IPS-NIHi7 (cell line): ENCODE results near the gene TLCD4.
A peak's percentile ranks its signal among the peaks of the same experiment; 100 is the strongest.
"Not testable (repeated sequence)": the region's sequence is repeated elsewhere in the genome, so short reads cannot be mapped to it uniquely, and the experiment has no call there.

Experiments used
- DNase-seq: peaks from one replicate; pipeline ENCODE4 v3.0.0; 2012; ENCODE audit warnings: mixed read lengths; ENCODE audit errors: extremely low spot score

The TLCD4 gene, protein sequence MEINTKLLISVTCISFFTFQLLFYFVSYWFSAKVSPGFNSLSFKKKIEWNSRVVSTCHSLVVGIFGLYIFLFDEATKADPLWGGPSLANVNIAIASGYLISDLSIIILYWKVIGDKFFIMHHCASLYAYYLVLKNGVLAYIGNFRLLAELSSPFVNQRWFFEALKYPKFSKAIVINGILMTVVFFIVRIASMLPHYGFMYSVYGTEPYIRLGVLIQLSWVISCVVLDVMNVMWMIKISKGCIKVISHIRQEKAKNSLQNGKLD

DNA sequence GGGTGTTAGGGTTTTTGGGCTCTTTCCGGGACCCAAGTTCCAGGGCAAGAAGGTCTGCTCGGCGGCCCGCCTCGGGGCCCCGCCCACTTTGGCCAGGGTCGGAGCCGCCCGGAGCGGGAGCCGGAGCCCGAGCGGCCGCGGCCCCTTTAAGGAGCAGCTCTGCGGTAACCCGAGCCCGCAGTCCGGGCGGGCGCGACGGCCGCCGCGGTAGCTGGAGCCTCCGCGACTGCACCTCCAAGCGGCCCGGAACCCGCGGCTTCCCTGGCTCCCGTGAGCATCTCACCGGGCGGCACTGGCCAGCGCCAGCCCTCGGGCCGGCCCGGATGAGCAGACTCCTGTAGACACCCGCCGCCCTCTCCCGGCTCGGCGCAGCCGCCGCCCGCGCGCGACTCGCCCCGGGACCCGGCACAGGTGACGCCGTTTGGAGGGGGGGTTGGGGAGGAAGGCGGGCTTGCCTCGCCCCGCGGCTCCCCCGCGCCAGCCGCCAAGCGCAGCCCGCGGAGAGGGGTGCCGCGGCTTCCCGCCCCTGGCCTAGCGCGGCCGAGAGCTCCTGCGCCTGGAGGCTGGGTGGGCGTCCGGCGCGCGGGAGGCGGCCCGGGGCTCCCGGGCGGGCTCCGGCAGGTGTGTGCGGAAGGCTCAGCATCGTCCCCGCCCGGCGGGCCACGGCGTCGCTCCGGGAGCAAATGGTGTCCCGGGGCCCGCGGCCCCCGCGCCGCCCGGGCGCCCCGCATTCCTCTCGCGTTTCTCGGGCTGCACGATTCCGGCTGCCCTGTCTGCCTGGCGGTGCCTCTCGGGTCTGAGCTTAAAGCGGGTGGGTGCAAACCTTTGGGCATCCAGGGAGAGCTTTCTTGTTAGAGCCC lies at the start of gene TLCD4:
TLCD4 (plus strand) TSS at position 149 of the 860 bp plus-strand sequence. CDS start 26,547 bp downstream, outside the sequence.
- peak; percentile 86 for DNase-seq

DNA sequence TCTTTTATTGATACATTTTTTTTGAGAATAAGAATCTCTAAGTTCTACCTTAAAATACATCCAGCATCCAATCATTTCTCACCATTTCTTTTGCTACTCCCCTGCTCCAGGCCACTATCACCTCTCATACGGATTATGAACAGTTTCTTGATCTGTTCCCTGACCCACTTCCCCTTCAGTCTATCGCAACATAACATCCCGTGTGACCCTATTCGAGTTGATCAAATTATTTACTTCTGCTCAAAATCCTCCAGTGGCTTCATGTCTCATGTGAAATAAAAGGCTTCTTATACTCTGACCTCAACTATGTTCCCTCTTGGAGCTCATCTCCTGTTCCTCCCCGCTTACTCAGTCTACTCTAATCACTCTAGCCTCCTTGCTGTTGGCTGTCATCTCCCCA lies 49.6 kb upstream of the TLCD4 start:
- no peak for DNase-seq

DNA sequence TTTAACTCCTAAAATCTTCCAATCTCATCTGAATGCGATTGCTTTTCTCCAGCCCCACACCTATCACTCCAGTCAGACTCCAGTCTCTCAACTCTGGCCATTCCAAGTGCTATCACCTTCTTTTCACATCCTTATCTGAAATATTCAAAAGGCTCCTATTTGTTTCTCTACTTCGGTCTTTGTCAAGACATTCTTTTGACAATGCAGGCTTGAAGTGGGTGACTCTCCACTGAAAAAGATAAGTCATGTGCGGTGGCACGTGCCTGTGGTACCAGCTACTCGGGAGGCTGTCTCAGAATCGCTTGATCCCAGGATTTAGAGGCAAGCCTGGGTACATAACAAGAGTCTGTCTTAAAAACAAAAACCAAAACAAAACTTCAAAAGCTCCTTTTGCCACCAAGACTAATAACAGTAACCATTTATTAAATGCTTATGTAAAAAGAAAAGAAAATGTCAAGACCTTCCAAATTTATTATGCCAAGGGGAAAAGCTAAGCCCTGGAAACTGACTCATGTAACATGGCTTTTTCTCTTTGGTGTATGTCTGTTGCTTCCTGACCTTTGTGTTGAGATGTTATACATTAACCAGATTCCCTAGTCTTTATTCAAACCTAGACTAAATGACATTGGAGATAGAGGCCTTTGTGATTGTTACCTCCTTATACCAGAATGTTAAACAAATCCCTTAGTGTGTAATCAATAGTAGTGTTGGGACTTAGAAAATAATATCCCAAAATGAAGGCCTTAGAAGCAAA lies 48.0 kb upstream of the TLCD4 start:
- no peak for DNase-seq

DNA sequence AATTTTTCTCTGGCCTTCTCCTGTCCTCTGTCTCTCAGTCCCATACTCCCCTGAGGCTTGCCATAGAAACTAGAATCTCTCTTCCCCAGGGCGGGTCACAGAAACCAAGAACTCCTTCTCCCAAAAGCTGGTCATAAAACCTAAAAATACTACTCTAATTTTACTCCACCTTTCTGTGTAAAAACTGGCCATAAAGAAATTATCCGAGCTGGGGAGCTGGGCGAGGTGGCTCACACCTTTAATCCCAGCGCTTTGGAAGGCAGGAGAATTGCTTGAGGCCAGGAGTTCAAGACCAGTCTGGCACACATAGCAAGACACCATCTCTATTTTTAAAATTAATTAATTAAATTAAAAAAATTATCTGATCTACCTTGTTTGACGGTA lies 47.5 kb upstream of the TLCD4 start:
- DNase-seq, result no peak

DNA sequence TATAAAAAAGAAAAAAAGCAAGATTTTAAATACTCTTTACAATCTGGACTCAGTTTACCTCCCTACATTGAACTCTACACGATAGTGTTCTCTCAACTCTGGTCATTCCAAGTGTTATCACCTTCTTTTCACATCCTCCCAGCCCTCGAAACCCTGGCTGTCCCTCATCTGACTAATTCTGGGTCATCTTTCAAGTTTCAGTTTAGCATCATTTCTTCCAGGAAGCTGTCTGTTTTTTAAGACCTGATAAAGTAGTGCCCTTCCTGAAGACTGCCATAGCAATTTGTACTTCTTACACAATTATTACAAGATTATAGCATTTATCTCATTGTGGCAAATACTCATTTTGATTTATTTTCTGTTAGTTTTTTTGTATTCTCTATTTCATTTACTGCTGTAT lies 45.6 kb upstream of the TLCD4 start:
- DNase-seq, result no peak

DNA sequence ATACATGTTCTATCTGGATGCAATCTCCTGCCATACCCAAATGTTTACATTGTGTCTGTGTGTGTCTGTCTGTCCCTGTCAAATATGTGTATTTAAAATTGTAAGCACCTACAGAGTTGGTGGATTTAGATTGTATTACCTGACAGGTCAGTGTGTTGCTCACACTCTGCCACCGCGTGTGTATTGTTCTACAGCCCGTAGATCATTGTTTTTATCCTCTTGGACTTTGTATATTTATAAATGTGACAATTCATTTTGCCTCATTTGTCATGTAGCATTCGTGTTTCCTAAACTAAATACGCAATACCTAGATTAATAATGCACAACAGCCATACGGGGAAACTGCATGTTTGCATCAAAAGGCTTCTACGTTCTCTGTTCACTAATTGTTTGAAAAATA lies 45.0 kb upstream of the TLCD4 start:
- DNase-seq, result no peak

DNA sequence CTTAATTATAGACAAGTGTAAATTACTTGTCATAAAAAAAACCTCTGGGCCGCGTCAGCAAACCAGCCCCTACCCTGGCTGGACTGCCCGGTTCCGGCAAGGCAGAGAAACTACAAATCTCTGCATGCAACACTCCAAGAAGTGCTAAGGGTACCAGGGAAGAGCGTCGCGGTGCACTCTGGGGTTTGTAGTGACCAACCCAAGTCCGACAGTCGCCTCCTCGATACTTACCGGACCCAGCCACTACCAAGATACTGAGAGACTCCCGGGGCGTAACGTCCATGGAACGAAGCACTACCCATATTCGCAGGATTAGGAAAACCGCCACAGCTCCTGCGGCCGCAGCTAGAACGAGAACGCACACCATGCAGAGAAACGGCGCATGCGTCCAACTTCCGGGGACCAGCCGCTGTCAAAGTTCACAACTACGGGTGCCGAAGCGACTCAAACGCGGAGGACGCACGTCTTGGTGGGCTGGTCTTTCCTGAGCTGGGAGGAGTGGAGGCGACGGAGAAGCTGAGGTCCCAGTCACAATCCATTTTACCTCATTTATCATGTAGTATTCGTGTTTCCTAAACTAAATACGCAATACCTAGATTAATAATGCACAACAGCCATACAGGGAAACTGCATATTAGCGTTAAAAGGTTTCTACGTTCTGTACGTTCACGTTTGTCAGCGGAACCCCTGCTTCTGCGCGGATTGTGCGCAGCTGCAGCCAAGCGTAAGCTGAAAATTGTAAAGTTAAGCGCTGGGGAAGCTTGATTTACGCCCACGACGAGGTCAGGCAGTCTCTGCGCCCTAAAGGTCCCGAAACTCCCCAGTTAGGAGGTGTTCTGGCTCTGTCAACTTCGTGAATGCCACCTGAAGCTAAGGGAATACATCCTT lies 44.4 kb upstream of the TLCD4 start, which contains the start of gene ALG14:
ALG14 (minus strand) TSS at position 420 of the 888 bp plus-strand sequence; CDS start at position 367, 53 bp downstream.
- DNase-seq, result peak; percentile 94

DNA sequence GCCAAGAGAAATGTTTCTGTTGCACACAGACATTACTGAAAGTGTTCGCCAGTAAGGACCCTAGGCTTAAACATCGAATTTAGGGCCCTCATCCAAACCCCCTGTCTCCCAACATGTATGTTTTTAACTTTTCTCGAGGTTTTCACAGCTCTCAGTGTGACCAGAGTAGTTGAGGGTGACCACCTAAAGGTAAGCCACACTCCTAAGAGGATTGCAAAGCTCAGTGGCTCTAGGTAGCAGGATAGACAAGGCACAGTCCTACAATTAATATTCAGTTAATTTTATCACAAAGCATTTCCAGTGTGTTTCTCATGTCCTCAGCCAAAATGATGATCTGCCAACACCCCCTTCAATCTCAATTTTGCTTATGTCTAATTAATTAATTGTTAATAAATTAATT lies 43.7 kb upstream of the TLCD4 start:
- DNase-seq, result no peak

DNA sequence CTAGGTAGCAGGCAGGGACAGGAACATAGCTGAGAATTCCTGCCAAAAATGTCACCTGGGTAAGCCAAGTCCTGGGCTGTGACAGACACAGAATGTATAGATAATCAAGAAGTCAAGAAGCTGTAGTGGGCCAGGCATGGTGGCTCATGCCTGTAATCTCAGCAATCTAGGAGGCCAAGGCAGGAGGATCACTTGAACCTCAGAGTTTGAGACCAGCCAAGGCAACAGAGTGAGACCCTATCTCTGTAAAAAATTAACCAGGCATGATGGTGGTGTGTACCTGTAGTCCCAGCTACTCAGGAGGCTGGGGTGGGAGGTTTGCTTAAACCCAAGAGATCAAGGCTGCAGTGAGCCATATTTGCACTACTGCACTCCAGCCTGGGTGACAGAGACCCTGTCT lies 41.1 kb upstream of the TLCD4 start:
- DNase-seq, result no peak

DNA sequence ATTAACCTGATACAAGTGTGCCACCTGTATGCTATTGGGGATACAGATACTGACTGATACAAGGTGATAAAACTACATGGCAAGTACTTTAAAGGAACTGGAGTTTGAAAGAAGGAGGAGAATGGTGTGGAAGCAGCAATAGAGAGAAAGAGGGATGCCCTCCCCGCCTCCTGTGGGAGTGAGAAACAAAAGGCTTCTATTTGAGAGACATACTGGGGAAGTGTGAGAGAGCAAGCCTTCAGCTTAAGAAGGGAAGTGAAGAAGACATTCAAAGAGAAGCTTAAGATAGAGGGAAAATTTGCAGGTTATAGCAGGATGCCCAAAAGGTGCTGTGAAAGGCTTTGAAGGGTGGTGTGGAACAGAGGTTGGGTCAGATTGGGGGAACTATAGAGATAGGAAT lies 36.7 kb upstream of the TLCD4 start:
- no peak for DNase-seq

DNA sequence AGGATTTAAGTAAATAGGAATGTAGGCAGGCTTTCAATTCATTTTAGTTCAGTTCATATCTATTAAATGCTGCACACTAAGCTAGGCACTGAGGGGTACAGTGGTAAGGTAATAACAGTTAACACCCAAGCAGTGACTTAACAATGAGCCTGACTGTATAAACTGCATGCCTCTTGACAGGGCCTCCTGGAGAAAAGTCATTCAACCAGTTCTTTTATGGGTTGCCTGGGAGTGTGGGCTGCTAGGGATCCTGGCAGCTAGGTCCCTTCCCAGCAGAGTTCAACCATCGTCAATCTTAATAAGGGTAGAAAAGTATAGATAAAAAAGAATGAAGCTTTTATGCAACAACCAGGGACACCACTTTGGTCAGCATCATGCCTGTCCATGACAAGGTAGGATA lies 36.3 kb upstream of the TLCD4 start:
- DNase-seq, result no peak

DNA sequence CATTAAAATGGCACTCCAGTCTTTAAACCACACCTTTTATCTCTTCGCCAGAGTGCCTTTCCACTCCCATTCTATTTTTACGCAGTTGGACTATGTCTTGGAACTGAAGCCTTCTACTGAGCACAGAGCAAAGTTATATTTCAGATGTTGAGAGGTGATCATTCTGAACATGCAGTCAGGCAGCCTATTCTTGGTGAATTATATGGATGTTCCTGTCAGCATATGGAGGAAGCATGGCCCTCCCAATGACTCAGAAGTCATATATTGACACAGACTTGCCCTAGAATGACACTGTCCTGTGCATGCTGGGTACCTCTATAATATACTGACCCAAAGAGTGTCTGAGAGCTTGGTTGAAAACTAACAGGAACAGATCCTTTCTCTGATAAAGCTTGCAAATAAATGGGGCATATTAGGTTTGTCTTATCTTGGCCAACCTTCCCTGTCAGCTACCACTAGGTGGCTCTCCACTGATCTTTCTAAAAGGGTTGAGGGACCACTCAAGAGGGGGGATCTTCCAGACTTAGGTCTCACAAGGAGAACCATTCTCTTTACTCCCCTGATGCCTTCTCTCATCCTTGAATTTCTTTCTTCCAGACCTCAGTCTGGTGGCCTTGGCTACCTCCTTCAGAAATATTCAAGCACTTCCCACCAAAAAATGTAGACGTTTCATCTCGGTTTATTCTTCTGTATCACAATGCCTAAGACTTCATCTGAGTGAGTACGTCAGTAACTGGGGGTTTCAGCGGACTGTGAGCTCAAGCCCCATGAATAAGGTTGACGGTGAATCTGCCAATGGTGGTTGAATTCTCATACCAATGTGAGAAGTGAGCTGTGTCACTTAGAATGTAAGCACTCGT lies 32.6 kb upstream of the TLCD4 start:
- peak; percentile 77 for DNase-seq

DNA sequence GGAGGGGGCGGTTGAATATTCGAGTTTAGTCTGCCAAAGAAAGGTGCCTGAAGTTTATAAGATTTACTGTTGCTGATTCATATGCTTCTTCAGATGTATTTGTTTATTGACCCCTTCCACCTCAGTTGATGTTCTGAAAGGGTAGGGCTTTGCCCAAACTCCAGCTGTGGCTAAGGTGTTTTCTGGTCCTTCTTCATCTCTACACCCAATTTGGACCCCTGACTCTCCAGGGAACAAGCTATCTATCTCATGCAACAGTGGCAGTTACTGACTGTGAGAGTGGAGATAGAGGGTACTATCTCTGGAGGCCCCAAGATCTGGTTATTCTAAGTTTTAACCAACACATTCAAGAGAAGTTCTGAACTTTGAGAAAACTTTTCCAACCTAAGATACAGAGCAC lies 31.8 kb upstream of the TLCD4 start:
- no peak for DNase-seq

DNA sequence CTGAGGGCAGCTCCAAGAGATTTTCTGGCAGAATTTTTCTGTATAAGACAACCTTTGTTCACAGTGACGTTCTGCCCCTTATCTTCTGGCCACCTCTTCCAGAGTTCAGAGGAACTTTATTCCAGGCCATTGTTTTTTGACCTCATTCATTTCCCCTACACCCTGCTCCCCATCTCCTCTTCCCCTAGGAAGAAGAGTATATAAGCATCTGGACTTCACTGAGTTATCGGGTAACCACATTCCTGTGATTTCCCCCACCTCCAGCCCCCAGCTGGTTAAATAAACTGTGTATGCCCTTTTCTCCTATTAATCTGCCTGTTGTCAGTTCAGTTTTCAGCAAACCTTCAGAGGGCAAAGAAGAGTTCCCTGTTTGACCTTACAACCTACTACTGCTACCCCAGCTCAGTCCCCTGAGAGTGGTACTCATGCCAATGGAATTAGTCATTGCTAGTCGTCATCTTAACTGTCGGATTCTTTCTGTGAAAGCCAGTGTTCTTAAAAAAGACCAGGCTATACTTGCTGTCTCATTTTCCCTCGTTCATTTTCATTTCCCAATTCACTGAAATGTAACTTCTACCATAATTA lies 30.1 kb upstream of the TLCD4 start:
- peak; percentile 60 for DNase-seq

DNA sequence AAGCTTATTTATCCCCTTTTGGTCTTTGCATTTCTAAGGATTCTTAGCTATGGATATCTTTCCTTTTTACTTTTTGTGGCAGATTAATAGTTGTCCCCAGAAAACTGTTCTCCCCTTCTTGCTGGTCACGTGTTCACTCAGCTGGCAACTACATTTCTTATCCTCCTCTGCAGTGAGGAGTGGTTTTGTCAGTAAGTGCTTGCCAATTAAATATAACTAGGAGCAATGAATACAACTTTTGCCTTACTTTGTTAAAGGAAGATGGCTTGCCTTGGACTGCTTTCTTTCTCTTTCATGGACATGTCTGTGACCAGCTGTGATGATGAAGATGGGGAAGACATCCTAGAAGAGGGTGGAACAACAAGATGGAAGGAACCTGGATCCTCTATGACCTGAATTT lies 28.9 kb upstream of the TLCD4 start:
- no peak for DNase-seq

DNA sequence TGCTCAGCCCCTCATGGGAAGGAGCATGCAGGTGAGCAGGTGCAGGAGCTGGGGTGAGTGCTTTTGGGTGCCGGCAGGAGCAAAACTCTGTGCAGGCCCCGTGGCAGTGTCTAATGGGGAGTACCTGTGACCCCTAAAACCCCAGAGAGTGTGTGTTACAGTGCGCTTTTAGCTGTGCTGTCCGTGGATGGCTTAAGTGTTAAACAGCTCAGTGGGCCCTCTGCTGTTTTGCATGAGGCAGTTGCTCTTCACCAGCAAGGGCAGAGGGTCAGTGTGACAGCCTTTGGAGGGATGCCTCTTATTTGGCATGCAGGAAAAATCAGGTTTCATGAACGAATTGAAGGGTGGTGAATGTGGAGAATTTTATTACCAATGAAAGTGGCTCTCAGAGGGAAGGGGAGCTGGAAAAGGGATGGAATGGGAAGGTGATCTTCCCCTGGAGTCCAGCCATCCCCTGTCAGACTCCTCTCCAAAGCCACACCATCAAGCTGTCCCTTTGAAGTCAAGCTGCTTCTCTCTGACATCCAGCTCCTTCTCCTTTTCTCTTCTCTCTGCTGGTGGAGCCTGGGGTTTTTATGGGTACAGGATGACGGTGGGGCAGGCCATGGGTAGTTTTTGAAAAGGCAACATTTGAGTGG lies 27.4 kb upstream of the TLCD4 start:
- no peak for DNase-seq

DNA sequence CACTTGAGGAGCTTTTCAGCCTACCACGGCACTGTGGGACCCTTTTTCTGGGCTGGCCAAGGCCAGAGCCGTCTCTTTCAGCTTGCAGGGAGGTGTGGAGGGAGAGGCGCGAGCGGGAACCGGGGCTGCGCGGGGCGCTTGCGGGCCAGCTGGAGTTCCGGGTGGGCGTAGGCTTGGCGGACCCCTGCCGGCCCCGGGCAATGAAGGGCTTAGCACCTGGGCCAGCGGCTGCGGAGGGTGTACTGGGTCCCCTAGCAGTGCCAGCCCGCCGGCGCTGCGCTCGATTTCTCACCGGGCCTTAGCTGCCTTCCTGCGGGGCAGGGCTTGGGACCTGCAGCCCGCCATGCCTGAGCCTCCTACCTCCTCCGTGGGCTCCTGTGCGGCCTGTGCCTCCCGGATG lies 25.9 kb upstream of the TLCD4 start:
- not testable (repeated sequence) for DNase-seq

DNA sequence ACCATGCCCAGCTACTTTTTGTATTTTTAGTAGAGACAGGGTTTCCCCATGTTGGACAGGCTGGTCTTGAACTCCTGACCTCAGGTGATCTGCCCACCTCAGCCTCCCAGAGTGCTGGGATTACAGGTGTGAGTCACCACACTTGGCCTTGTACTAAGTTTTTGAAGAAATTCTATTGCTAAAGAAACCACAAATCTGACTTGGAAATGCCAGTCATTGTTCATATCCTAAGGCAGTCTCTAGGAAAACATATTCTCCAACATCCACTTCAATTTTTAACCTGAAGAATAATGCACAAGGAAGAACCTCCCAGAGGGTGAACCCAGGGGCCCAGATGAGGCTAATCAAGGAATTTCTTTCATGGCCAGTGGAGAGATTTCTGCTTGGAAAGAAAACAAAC lies 24.3 kb upstream of the TLCD4 start:
- not testable (repeated sequence) for DNase-seq

DNA sequence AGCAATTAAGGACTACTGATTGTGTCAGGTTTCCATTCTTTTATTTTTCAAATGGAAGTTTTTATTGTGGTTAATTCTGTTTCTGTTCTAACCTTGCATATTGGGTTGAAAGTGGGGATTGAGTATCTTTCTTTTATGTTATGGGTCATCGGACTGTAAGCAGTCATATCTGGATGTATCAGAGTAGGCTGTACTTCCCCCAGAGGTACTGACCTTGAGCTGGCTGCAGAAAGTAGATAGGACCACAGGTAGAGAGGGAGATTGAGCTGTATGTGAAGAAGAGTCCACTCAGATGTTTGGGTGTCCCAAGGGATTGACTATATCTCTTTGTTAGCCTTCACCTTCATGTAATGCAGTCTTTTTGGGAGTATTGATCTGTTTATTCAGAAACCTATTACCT lies 23.9 kb upstream of the TLCD4 start:
- no peak for DNase-seq

DNA sequence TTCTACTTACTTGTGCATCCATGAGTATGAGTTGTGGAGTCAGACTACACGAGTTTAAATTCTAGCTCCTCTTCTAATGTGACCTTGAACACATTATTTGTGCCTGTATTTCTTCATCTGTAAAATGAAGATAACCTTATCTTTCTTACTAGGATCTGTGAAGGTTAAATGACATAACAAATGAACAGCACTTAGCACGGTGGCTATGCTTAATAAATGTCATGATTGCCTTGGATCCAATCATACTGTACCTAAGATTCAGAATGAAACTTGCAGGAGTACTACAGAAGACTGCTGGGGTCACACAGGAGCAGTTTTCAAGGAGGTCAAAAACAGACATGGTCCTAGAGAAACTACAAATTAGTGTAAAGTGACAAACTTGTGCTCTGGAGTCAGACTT lies 22.2 kb upstream of the TLCD4 start:
- no peak for DNase-seq
